ENCODE data around the gene PPP2R3C.
A peak's percentile ranks its signal among the peaks of the same experiment; 100 is the strongest.

Gene PPP2R3C

DNA sequence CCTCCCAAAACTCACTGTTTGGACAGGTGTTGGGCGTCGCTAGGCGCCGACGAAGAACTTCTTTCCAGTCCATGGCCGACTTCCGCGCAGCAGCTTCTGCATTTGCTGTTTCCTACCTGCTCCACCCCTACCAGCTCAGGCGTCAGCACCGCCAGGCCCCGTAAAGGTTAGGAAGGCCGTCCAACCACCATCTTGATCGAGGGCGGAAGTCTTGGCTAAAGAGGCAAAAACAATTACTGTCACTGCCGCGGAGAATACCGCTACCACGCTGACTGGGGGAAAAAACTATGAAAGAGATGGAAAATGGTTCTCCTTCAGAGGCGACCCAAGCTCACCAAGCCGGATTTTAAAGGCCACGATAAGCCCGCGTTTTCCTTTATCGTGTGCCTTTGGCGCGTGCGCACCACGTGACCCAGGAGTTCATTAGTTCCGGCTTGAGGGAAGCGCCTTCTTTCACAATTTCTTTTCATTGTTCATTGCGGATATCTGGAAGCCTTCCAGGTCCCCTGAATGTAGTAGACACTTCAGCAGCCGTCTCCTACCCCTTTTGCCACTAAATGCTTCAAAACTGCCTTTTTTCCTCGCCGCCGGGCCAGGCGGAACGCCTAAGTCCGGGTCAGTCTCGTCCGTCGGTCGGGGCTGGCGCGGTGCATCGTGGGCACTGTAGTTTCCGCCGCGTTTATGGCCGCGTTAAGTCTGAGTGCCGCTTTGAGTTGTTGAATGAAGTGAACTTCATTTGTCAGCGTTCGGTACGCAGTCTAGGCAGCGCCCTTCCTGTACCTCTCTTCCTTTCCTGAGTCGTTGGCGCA, at the start of gene PPP2R3C, which contains the start of gene PRORP:
Gene PPP2R3C, minus strand, starts transcription at position 104 of the 809 bp plus-strand sequence. Its CDS starts 31 bp downstream, at position 73.
Gene PRORP, plus strand, starts transcription at position 666 of the 809 bp plus-strand sequence. CDS start 694 bp downstream, outside the sequence.
- peak; percentile 87 for DNase-seq (ENCODE audit: extremely low read depth, low read depth)
- TF ChIP-seq, protein P1, sequence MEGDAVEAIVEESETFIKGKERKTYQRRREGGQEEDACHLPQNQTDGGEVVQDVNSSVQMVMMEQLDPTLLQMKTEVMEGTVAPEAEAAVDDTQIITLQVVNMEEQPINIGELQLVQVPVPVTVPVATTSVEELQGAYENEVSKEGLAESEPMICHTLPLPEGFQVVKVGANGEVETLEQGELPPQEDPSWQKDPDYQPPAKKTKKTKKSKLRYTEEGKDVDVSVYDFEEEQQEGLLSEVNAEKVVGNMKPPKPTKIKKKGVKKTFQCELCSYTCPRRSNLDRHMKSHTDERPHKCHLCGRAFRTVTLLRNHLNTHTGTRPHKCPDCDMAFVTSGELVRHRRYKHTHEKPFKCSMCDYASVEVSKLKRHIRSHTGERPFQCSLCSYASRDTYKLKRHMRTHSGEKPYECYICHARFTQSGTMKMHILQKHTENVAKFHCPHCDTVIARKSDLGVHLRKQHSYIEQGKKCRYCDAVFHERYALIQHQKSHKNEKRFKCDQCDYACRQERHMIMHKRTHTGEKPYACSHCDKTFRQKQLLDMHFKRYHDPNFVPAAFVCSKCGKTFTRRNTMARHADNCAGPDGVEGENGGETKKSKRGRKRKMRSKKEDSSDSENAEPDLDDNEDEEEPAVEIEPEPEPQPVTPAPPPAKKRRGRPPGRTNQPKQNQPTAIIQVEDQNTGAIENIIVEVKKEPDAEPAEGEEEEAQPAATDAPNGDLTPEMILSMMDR (IDR thresholded peaks at IDR 0.05; ENCODE audit: low read depth, low read length, missing control alignments) = no peak
- peak within 1 kb of the TSS; percentile 90 for H3K4me3 ChIP-seq (replicated peaks; ENCODE audit: low read depth, low read length)

GRCh38 chr14:35167496-35167895, 45.7 kb upstream of the PPP2R3C start:
- TF ChIP-seq, protein P1 (IDR thresholded peaks at IDR 0.05; ENCODE audit: low read depth, low read length, missing control alignments) = no peak
- no peak for DNase-seq (ENCODE audit: extremely low read depth, low read depth)
- no peak overlapping the region for H3K4me3 ChIP-seq (replicated peaks; ENCODE audit: low read depth, low read length)

- DNase-seq (ENCODE audit: extremely low read depth, low read depth) = no peak
- H3K4me3 ChIP-seq (replicated peaks; ENCODE audit: low read depth, low read length) = no peak overlapping the region
- TF ChIP-seq, protein P1 (IDR thresholded peaks at IDR 0.05; ENCODE audit: low read depth, low read length, missing control alignments) = no peak
These were observed 43.1 kb upstream of the PPP2R3C start for GRCh38 chr14:35164849-35165248.

GRCh38 chr14:35163384-35163783, 41.6 kb upstream of the PPP2R3C start:
- H3K4me3 ChIP-seq (replicated peaks; ENCODE audit: low read depth, low read length) = no peak overlapping the region
- no peak for DNase-seq (ENCODE audit: extremely low read depth, low read depth)
- TF ChIP-seq, protein P1 (IDR thresholded peaks at IDR 0.05; ENCODE audit: low read depth, low read length, missing control alignments) = no peak

GRCh38 chr14:35161231-35161630, 39.4 kb upstream of the PPP2R3C start:
- no peak for DNase-seq (ENCODE audit: extremely low read depth, low read depth)
- TF ChIP-seq, protein P1 (IDR thresholded peaks at IDR 0.05; ENCODE audit: low read depth, low read length, missing control alignments) = no peak
- no peak overlapping the region for H3K4me3 ChIP-seq (replicated peaks; ENCODE audit: low read depth, low read length)

GRCh38 chr14:35159742-35160409, 38.1 kb upstream of the PPP2R3C start:
- no peak overlapping the region for H3K4me3 ChIP-seq (replicated peaks; ENCODE audit: low read depth, low read length)
- TF ChIP-seq, protein P1 (IDR thresholded peaks at IDR 0.05; ENCODE audit: low read depth, low read length, missing control alignments) = no peak
- DNase-seq (ENCODE audit: extremely low read depth, low read depth) = peak; percentile 52
